CD4-positive, alpha-beta T cell treated with Interleukin-6 at 100 ng/mL for 8 hours (primary cell): ENCODE data around the gene MRPL55.
A peak's percentile ranks its signal among the peaks of the same experiment; 100 is the strongest.

Source experiments
- DNase-seq: peaks from one replicate; pipeline ENCODE4 v3.0.0-alpha.2; 2020; ENCODE audit warnings: mixed read lengths, low spot score

The MRPL55 gene

DNA sequence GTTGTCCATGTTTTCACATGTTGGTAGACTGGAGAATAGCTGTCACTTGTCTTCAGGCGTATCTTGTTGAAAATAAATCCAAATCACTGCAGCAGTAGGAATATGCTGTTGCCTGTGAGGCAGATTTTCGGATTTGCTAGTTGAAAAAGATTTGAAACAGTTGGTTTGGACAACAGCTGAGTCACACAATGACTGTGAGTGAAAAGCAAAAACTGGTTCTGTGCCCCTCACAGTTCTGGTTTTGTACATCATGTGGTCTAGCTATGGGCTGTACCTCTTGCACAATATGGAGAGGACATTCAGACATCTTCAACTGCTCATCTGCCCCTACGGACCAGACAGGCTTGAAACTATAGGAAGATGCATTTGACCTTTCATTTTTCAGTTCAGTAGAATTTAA, 24.8 kb downstream of the MRPL55 start:
- no peak for DNase-seq

DNA sequence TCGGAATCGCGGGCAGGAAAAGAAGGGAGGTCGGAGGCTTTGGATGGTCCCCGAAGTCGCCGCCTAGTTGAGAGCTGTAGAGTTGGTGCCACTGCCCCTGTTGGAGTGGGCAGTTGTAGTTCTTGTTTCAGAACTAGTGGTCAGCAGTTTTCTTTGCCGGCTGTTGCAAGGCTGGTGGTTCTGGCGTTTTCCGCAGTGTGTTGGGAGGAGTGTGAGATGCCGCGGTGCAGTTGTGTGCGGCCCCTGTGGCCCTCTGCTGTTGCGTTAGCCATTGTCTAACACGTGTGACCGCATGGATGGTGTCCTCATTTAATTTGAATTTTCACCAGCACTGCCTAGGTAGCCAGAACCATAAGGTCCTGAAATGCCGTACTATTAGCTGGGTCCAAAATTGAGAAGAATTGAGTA, 25.2 kb downstream of the MRPL55 start:
- DNase-seq = no peak

DNA sequence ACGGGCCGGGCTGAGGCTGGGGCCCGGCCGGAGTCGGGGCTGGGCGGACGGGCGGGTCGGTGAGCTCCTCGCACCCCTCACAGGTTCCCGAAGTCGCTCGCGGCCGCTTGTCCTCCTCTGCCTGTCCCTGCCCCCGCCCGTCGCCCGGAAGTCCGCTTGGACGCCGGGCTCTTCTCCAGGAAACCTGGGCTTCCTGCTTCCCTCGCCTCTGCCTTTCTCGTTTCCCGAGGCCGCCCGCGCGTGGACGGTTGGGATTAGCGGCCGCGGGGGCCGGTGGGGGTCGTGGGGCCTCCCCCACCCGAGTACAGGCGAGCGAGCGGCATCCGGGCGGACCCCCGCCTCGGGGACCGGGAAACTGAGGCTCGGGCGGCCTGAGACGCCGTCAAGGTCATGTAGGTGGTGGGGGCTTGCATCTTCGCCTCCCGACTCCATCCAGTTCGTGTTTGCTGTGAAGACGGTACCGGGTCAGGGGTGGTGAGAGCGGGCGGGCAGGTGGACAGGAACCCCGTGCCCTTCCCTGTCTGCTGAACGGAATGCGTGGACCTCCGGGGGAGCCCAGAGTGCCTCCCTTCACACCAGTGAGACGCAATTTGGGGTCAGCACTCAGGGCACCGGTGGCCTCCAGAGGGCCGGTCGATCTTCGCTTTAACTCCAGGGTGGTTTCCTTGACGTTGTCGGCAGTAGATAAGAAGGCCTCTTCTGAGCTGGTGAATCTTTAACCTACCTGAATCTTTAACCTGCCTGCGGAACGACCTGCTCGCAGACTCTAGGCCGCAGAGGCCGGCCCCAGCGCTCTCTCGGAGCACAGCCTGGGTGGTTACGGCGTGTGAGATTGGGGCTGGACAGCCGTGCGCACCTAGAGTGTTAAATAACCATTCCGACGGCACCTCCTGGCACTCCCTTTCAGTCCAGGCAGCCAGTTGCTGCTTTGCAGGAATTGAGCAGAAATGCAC, 25.9 kb downstream of the MRPL55 start:
- DNase-seq = peak; percentile 21

DNA sequence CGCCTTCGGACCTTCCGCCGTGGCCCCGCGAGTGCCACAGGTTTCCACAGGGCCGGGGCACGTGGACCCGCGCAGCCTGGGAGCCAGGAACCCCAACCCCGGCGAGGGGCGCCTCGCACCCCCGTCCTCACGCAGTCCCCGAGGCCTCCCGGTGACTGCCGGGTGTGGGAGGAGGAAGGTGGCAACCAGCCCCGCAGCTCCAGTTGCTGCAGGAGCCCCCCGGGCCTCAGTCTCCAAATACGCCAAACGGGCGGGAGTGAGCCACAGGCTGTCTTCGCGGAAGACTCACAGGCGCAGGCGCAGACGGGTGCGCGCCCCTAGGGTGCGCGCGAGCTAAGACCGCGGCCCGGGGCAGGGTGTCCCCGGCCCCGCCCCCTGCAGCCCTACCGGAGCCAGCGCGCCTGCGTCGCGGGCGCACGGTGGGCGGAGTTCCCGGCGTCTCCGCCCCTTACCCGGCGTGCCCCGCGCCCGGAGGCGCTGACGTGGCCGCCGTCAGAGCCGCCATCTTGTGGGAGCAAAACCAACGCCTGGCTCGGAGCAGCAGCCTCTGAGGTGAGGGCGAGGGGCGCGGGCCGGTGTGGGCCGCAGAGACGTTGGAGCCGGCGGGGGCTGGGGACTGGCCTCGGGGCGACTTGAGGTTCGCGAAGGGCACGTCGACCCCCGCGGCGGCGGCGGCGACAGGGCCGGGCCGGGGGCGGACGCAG, 26.7 kb downstream of the MRPL55 start, which contains the start of gene ARF1:
Gene ARF1 (plus strand): TSS at position 495 of the 704 bp plus-strand sequence. CDS start 14,407 bp downstream, outside the sequence.
- peak; percentile 91 for DNase-seq

DNA sequence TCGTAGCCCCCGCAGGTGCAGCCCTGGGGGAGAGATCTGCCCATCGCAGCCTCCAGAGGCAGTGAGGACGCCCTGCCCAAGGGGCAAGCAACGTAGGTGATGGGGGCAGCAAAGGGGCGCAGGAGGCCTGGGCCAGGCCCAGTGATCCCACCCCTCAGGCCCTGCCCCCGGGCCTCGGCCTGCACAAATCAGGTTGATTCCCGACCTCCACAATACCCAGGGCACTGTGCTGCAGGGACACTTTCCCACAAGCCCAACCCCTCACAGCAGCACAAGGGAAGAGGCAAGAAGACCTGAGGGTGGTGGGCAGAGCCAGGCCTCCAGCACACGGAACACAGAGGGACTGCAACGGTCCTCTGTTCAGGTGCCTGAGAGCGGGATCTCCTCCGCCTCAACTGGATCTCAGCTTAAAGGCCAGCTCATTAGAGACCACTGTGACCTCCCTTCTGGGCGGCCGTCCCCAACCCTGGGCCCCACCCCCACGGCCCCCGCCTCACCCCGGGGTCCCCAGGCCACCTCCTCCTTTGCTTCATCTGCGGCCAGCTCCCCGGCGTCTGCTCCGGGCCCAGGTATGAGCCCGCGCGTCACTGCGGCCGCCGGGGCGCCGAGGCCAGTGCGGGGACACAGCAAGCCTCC, 27.4 kb downstream of the MRPL55 start:
- no peak for DNase-seq

DNA sequence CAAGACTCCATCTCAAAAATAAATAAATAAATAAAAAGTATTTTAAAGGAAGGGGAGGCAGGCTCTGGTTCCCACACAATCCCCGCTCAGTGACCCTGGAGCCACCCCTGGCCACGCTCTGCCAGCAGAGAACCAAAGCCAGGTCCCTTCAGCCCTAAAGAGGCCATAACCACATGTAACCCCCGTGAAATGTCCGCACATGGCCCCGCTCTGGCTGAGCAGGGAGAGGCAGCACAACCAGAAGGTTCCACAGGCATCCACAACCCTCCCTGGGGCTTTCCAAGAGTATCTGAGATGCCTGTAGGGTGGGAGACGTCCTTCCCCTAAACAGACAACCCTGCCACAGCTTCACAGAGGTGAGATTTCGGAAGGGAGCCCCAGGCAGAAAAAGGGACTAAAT, 28.0 kb downstream of the MRPL55 start:
- DNase-seq = no peak

DNA sequence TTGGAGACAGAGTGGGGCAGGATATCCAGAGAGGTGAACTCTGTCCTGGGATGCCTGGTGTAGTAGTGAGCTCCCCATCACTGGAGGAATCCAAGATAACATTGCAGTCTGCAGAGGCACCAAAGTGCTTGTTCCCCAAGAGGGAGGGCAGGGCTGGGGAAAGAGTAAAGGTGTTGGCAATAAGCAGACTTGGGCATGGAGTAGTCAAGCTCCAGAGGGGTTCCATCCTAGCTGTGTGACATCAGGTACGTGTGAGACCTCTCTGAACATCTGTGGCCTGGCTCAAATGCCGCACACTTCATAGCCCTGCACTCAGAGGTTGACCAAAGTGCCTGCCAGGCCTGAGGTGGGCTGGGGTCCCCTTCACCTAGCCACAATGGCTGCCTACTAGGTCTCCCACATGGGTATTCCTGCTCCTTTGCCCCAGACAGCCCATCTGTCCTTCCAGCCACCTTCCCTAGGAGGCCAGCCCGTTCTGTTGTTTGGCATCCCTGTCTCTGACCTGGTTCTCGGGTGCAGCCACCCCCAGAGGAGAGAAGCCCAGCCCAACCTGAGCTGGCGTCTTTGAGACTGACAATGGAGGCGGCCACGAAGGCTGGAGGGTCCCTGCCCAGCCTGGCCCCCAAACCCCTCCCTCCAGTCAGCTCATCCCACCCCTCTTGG, 29.4 kb downstream of the MRPL55 start:
- DNase-seq = no peak

DNA sequence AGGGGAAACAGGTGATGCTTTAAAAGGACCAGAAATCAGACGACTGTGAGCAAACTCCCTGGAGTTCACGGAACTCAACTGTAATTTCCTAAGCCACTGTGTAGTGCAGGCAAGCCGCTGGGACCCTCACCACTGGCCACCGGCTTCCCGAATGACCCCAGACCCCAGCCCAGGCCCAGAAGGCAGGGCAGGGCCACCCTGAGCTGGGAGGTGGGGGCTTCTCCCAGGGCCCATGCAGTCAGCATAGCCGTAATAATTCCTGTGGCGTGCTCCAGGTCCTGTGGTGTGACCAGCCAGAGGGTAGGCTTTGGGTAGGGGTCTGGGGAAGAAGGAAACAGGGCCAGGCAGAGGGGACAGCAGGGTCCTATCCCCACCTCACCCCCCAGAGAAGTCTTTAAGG, 30.1 kb downstream of the MRPL55 start:
- DNase-seq = no peak

DNA sequence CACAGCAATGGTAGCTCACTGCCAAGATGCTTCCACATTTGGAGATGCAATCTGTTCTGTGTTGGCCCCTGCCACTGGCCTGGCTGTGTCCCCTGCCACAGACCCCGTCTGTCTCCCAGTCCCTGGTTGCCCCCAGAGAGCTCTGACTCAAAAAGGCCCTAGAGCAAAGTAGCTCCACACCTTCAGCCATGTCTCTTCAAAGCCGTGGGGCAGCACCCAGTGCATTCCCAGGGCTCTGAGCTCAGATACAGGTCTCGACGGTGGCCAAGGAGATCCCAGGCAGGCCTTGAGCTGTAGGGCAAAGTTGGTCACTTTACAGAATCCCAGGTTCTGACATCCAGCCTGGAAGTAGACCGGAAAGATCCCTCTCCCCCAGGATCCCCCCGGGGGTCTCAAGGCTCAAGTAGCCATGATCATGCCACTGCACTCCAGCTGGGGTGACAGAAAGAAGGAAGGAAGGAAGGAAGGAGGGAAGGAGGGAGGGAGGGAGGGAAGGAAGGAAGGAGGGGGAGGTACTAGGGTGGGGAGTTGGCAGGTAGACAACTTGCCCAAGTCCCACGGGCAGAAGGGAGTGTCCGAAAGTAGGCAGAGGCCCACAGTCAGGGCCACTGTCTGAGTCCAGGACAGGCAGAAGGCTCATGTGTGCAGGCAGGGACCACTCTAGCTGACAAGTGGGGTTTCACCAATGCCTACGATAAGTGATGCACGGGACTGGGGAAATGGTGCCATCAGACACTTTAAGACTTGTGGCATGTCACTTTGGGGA, 31.4 kb downstream of the MRPL55 start:
- no peak for DNase-seq

DNA sequence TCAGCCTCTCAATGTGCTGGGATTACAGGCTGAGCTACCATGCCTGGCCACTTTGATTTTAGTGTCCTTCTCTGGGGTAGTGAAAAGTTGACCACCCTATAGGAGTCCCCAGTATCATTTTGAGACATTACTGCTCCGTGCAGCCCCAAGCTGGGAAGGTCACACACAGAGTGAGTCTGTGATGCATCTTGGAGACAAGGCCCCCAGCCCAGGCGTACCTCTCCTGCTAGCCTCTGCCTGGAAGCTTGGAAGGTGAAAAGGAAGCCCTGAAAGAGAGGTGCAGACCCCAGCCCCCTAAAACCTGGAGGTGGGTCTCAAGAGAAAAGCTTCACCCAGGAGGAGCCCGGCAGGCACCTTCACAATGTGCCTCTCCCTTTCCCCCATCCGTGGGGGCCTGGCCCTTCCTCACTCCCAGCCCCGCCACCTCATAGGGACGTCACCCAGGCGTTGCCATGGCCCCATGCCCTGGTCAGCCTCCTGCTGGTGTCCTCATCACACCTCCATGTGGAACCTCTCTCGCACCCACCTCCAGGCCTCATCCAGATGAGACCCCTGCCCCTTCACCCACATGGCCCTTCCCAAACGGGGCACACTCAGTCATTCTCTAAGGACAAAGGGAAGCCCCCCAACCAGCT, 32.2 kb downstream of the MRPL55 start:
- no peak for DNase-seq

DNA sequence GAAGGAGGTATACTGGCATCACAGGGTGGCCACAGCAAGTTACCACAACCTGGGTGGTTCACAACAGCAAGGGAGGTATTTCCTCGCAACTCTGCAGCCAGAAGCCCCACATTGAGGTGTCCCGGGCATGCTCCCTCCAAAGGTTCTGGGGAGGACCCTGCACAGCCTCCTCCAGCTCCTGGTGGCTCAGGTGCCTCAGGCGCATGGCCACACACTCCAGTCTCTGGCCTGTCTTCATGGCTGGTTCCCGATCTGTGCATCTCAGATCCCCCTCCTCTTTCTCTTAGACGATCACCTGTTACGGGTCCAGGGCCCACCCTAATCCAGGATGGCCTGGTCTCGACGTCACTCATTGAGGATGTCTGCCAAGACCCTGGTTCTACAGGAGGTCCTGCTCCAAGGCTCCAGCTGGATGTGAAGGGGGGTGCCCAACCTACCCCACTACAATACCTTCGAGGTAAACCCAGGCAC, 33.3 kb downstream of the MRPL55 start:
- no peak for DNase-seq

DNA sequence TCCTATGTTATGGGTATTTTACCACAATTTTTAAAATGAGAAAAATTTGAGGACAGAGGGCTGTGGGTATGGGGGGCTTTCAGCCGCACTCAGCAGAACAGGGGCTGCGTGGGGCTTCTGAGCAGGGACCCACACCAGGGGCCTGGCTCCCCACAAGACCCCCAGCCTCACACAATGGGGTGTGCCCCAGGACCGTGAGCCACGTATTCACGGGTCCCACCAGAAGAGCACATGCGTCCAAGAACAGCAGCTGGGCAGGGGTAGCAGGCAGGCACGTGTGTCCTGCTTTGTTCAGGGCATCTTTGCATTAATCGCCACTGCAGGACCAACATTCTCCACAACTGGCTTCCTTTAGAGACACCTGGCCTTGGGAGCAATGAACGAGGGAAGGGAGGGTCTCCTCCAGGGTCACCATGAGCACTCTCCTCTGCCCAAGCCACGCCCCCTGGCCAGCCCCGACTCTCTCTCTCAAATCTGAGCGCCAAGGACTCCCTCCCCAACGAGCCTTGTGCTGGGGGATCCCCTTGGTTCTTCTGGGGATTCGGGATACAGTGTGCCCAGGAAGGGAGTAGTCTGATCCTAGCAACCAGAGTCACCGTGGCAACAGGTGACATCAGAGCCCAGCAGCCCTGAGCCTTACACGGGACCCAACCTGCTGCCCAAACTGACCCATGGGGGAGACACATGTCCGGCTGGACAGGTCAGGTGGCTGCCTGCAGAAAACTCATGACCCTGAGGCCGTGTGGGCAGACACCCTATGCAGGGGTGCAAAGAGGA, 34.0 kb downstream of the MRPL55 start:
- no peak for DNase-seq

DNA sequence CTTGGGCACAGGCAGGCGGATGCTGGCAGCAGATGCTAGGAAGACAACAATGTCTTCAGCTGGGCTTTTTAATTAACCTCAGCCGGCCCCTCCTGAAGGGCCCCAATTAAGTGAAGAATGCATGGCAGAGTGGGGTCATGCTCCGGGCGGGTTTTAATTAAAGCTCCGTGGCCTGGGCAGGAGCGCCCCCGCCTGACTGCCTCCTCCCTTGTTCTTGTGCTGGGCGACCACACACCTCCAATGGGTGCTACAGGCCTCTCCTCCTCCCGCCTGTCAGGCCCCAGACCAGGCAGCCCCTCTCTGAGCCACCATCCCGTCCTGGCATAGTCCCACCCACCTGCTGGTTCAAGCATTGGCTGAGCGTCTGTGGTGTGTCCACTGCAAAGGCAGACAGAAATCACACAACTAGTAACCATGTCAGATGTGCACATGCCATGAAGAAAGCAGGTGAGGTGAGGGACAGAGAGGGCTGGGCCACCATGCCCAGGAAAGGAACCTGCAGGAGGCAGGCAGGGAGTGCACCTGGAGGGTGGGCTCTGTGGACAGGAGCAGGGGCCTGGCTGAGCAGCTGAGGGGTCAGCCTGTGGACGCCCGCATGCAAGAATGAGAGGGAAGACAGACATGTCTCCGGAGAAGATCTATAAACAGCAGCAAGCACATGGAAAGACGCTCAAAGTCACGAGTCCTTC, 35.1 kb downstream of the MRPL55 start:
- no peak for DNase-seq

DNA sequence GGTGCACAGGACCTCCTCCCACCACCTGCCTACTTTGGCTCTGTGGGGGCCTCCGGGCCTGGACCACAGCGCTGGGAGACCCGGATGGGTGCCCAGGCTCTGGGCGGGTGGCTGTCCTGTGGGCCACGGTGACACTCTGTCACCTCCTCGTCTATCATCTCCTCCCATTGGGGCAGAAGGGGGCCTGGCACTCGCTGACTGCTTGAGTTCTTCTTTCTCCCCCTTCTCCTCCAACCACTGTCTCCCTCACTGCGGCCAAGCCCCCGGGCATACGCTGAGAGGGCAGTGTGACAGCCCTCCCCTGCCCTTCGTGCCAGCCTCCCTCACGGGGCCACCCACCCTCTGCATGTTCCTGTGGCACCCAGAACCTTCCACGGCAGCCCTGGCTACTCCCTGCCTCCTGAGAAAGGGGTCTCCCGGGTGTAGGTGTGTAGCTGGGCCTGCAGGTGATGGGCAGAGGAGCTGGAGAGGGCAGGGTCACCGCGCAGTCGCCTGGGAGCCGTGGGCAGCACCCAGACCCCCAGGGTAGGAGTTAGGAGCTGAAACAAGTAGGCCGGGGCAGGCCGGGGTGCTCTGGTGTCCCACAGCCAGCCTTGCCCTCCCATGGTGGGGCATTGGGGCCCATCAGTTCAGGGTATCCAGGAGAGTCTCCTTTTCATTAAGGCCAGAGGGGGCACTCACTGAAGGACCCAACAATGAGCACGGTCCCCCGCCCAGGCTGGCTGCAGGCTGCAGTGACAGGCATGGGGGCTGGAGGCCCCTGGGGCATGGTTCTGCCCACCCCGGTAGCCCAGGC, 35.8 kb downstream of the MRPL55 start:
- DNase-seq = no peak

DNA sequence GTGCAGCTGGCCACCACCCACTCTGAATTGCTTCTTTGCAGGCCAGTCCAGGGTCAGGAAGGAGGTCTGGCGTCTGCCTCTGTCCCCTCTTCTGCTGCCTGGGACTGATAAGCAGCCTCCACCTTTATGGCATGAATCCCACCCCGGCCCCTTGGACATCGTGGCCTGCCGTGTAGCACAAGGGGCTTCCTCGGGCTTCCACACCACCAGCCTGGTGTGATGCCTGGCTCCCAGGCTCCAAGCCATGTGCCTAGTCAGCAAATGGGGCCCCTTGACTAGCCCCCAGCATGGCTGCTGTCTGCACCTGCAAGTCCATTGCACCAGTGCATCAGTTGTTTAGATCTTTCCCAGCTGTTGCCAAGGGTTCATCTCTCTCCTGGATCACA, 36.4 kb downstream of the MRPL55 start:
- DNase-seq = no peak

DNA sequence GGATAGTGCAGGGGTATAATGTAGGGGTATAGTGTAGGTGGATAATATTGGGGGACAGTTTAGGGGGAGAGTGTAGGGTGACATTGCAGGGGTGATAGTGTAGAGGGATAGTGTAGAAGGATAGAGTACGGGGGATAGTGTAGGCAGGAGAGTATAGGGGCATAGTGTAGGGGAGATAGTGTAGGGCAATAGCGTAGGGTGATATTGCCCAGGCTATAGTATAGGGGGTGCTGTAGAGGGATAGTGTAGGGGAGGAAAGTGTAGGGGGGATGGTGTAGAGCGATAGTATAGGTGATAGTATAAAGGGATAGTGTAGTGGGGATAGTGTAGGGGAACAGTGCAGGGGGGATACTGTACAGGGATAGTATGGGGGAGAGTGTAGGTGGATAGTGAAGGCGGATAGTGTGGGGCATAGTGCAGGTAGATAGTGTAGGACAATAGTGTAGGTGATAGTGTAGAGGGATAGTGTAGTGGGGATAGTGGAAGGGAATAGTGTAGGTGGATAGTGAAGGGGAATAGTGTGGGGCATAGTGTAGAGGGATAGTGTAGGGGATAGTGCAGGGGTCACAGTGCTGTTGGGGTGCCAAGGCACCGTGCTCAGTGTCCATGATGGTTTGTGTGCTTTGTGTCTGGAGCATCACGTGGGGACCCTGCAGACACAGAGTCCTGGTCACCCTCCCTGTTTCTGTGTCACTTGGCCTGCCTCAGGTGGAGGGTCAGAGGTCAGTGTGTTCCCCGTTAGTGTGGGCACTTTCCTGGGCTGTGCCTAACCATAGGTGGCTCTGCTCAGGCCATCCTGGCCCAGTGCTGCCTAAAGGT, 37.1 kb downstream of the MRPL55 start:
- no peak for DNase-seq

DNA sequence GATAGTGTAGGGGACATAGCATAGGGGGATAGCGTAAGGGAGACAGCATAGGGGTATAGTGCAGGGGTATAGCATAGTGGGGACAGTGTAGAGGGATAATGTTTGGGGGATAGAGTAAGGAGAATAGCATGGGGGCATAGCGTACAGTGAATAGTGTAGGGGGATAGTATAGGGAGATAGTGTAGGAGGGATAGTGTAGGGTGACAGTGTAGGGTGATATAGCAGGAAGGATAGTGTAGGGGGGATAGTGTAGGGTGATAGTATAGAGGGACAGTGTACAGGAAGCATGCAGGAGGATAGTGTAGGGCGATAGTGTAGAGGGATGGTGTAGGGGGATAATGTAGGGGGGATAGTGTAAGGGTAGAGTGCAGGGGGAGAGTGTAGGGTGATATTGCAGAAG, 38.2 kb downstream of the MRPL55 start:
- DNase-seq = no peak

DNA sequence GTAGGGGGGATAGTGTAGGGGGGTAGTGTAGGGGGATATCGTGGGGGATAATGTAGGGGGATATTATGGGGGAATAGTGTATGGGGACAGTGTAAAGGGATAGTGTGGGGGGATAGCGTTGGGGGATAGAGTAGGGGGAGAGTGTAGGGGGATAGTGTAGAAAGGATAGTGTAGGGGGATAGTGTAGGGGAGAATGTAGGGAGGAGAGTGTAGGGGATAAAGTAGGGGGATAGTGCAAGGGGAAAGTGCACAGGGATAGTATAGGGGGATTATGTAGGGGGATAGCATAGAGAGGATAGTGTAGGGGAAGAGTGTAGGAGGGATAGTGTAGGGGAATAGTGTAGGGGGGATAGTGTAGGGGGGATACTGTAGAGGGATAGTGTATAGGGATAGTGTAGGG, 38.9 kb downstream of the MRPL55 start:
- DNase-seq = no peak
